DOHH2 (cell line): ENCODE data around the gene AP3S2.

ENCODE experiments used
- H3F3A ChIP-seq: fragments of 200-600 bp; sonication (generic), shearing (Covaris generic); 2 replicates; pipeline ENCODE4 v1.6.0; 2016; ENCODE audit warnings: antibody characterized with exemption, mild to moderate bottlenecking; ENCODE audit not compliant: control insufficient read depth, insufficient read depth
- H3K27ac ChIP-seq: fragments of 200-600 bp; sonication (generic); 2 replicates; pipeline ENCODE4 v1.5.1; 2014; ENCODE audit warnings: low read depth, mild to moderate bottlenecking, low read length, moderate library complexity
- H3K27me3 ChIP-seq: fragments of 200-600 bp; sonication (generic); 2 replicates; pipeline ENCODE4 v1.6.1; 2014; ENCODE audit warnings: mild to moderate bottlenecking, low read length, mixed read lengths; ENCODE audit not compliant: control insufficient read depth
- H3K36me3 ChIP-seq: fragments of 200-600 bp; sonication (generic); 2 replicates; pipeline ENCODE4 v1.6.1; 2014; ENCODE audit warnings: mild to moderate bottlenecking, low read length, moderate library complexity, mixed read lengths; ENCODE audit not compliant: control insufficient read depth
- H3K4me1 ChIP-seq: fragments of 200-600 bp; sonication (generic); 2 replicates; pipeline ENCODE4 v1.6.1; 2014; ENCODE audit warnings: mild to moderate bottlenecking, low read length, mixed read lengths; ENCODE audit not compliant: control insufficient read depth
- H3K4me2 ChIP-seq: fragments of 200-600 bp; sonication (generic); 2 replicates; pipeline ENCODE4 v1.6.0; 2014; ENCODE audit warnings: mild to moderate bottlenecking, low read length, moderate library complexity
- H3K4me3 ChIP-seq: fragments of 200-600 bp; sonication (generic); 2 replicates; pipeline ENCODE4 v1.5.1; 2014; ENCODE audit warnings: mild to moderate bottlenecking, low read length, mixed read lengths
- H3K79me2 ChIP-seq: fragments of 200-600 bp; sonication (generic); 2 replicates; pipeline ENCODE4 v1.6.1; 2014; ENCODE audit warnings: mild to moderate bottlenecking, low read length, mixed read lengths; ENCODE audit not compliant: control insufficient read depth
- H3K9me2 ChIP-seq: fragments of 200-600 bp; sonication (generic); replicated peaks from 2 replicates; pipeline ENCODE4 v1.6.1; 2014; ENCODE audit warnings: mild to moderate bottlenecking, low read length, mixed read lengths; ENCODE audit not compliant: control insufficient read depth
- H3K9me3 ChIP-seq: fragments of 200-600 bp; sonication (generic); 2 replicates; pipeline ENCODE4 v1.6.1; 2014; ENCODE audit warnings: antibody characterized with exemption, low read length, mixed read lengths; ENCODE audit not compliant: control insufficient read depth, insufficient read depth
- H4K20me1 ChIP-seq: fragments of 200-600 bp; sonication (generic); 2 replicates; pipeline ENCODE4 v1.6.0; 2014; ENCODE audit warnings: low read depth, mild to moderate bottlenecking, antibody characterized with exemption, low read length, moderate library complexity; ENCODE audit not compliant: control insufficient read depth, insufficient read depth
- EZH2phosphoT487 ChIP-seq: fragments of 200-600 bp; sonication (generic); IDR thresholded peaks from 2 replicates; pipeline ENCODE4 v1.6.1; 2017; ENCODE audit warnings: borderline replicate concordance, mild to moderate bottlenecking, antibody characterized with exemption, low read length, moderate library complexity, mixed read lengths
- TF ChIP-seq, protein P1 (sequence below): fragments of 200-600 bp; sonication (generic); IDR thresholded peaks from one replicate; pipeline ENCODE4 v1.5.1; 2014; ENCODE audit warnings: antibody characterized with exemption, mild to moderate bottlenecking, low read depth, low read length; ENCODE audit not compliant: poor library complexity, severe bottlenecking

The AP3S2 gene

DNA sequence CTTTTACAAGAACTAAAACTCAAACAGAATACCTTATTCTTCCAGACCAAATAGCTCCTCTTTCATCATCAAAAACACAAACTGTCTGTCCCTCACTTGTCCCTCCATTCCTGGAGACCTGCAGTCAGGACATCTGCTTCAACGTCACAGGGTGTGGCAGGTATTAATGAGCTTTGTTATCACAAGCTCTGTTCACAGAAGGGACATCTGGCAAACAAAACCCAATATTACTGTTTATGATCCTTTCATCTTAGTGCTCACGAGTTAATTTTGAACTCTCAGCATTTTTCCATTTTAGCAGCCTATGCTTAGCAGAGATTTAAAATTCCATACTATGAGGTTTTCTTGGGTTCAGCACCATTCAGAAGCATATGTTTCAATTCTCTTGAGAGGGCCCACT, 32.9 kb downstream of the AP3S2 start:
- Histone ChIP-seq H3K27ac (no peak overlapping the region), H3K4me1 (no peaks in the 10 kb centered on the region), H3K9me2 (no peaks in the 10 kb centered on the region), H3F3A (no peaks in the 10 kb centered on the region; the same call in 1 of the 2 replicates), H3K79me2 (no peaks in the 10 kb centered on the region), H3K4me3 (no peak overlapping the region), H3K4me2 (no peak overlapping the region), H3K36me3 (peaks cover 29% of the 10 kb centered on the region), H3K9me3 (no peaks in the 10 kb centered on the region), H3K27me3 (no peaks in the 10 kb centered on the region), H4K20me1 (no peaks in the 10 kb centered on the region)
- TF ChIP-seq EZH2phosphoT487, result no peak

DNA sequence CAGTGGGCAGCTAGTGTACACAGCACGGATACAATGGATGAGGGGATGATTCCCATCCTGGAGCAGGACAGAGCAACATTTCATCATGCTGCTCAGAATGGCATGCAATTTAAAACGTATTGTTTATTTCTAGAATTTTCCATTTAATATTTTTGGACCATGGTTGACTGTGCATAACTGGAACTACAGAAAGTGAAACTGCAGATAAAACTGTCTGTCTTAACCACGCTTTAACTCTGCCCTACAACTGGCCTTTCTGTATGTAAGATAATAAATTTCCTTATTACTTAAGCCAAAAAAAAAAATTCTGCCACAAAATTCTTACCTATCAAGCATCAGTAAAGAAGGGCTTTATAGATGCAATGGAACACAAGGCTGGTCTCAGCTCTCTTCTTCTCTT, 33.4 kb downstream of the AP3S2 start:
- H3K4me1 ChIP-seq, result no peaks in the 10 kb centered on the region
- no peaks in the 10 kb centered on the region for H3K9me2 ChIP-seq
- no peaks in the 10 kb centered on the region for H4K20me1 ChIP-seq
- peaks cover 29% of the 10 kb centered on the region for H3K36me3 ChIP-seq
- no peaks in the 10 kb centered on the region; the same call in 1 of the 2 replicates for H3F3A ChIP-seq
- no peak overlapping the region for H3K4me2 ChIP-seq
- H3K9me3 ChIP-seq, result no peaks in the 10 kb centered on the region
- no peaks in the 10 kb centered on the region for H3K27me3 ChIP-seq
- H3K4me3 ChIP-seq, result no peak overlapping the region
- no peaks in the 10 kb centered on the region for H3K79me2 ChIP-seq
- H3K27ac ChIP-seq, result no peak overlapping the region
- no peak for TF ChIP-seq EZH2phosphoT487

DNA sequence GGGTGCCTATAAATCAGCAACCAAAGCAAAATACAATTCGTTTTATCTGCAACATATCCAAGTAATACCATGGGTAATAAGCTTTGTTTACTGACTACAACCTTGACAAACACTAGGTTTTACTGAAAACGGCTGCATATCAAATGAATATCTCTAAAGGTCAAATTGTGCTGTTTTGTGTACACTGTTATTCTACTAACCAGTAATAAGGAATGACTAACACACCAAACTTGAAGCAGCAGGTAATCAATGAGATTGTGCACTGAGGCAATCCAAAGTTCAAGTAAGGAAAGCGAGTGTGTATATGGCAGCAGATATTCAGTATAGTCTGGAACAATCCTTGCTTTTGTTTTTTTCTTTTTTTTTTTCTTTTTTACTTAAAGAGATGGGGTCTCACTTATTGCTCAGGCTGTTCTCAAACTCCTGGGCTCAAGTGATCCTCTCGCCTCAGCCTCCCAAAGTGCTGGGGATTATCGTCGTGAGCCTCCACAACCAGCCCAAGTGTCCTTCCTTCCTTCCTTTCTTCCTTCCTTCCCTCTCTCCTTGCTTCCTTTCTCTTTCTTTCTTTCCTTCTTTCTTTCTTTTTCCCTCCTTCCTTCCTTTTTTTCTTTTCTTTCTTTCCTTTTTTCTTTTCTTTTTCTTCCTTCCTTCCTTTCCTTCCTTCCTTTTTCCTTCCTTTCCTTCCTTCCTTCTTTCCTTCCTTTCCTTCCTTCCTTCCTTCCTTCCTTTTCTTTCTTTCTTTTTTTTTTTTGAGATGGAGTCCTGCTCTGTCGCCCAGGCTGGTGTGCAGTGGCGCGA, 34.9 kb downstream of the AP3S2 start:
- Histone ChIP-seq H3F3A (no peaks in the 10 kb centered on the region; the same call in 1 of the 2 replicates), H3K4me3 (no peak overlapping the region), H3K9me2 (no peaks in the 10 kb centered on the region), H3K27ac (no peak overlapping the region), H3K27me3 (no peaks in the 10 kb centered on the region), H4K20me1 (no peaks in the 10 kb centered on the region), H3K36me3 (peaks cover 26% of the 10 kb centered on the region), H3K4me2 (no peak overlapping the region), H3K9me3 (no peaks in the 10 kb centered on the region), H3K4me1 (no peaks in the 10 kb centered on the region), H3K79me2 (no peaks in the 10 kb centered on the region)
- TF ChIP-seq, protein P1, sequence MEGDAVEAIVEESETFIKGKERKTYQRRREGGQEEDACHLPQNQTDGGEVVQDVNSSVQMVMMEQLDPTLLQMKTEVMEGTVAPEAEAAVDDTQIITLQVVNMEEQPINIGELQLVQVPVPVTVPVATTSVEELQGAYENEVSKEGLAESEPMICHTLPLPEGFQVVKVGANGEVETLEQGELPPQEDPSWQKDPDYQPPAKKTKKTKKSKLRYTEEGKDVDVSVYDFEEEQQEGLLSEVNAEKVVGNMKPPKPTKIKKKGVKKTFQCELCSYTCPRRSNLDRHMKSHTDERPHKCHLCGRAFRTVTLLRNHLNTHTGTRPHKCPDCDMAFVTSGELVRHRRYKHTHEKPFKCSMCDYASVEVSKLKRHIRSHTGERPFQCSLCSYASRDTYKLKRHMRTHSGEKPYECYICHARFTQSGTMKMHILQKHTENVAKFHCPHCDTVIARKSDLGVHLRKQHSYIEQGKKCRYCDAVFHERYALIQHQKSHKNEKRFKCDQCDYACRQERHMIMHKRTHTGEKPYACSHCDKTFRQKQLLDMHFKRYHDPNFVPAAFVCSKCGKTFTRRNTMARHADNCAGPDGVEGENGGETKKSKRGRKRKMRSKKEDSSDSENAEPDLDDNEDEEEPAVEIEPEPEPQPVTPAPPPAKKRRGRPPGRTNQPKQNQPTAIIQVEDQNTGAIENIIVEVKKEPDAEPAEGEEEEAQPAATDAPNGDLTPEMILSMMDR, result no peak
- TF ChIP-seq EZH2phosphoT487, result no peak

DNA sequence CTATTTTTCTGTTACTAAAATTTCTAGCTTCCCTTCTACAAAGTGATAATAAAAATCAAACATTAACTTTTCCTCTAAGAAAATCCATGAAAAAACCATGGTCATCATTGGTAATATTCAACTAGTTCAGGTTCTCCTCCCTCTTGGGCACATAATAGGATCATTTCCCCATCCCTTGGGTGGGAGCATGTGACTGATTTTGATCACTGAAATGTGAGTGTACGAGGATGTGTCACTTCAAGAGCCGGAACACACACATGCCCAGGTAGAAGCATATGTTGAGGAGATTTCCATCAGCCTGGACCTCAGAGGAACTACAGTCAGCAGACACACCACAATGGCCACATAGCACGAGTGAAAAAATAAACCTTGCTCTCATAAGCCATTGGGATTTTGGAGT, 36.1 kb downstream of the AP3S2 start:
- no peaks in the 10 kb centered on the region for H3K9me3 ChIP-seq
- no peaks in the 10 kb centered on the region for H3K27me3 ChIP-seq
- H3K79me2 ChIP-seq, result no peaks in the 10 kb centered on the region
- H3K36me3 ChIP-seq, result peaks cover 17% of the 10 kb centered on the region
- no peaks in the 10 kb centered on the region for H3K9me2 ChIP-seq
- no peak overlapping the region for H3K4me2 ChIP-seq
- no peaks in the 10 kb centered on the region for H3K4me1 ChIP-seq
- TF ChIP-seq EZH2phosphoT487, result no peak
- TF ChIP-seq, protein P1, result no peak
- no peaks in the 10 kb centered on the region; the same call in 1 of the 2 replicates for H3F3A ChIP-seq
- H3K27ac ChIP-seq, result no peak overlapping the region
- H4K20me1 ChIP-seq, result no peaks in the 10 kb centered on the region
- H3K4me3 ChIP-seq, result no peak overlapping the region
